RWPE2 (cell line): ENCODE results near the gene LRRC8E.

ENCODE experiments used
- ATAC-seq: fragments of 200-7000 bp; cut with Tn5 transposase; 3 replicates; pipeline ENCODE4 v1.9.1; 2021; ENCODE audit warnings: low read depth
- DNase-seq: peaks from one replicate; pipeline ENCODE4 v3.0.0-alpha.2; 2020; ENCODE audit warnings: low spot score
- H3K27ac ChIP-seq: fragments of 450-650 bp; 2 replicates; pipeline ENCODE4 v1.5.1; 2017; ENCODE audit warnings: mild to moderate bottlenecking; ENCODE audit not compliant: poor library complexity, severe bottlenecking
- H3K27me3 ChIP-seq: fragments of 250-450 bp; sonication (Bioruptor Pico); 2 replicates; pipeline ENCODE4 v1.5.1; 2021; ENCODE audit warnings: mild to moderate bottlenecking, moderate library complexity; ENCODE audit not compliant: insufficient read depth, poor library complexity, severe bottlenecking
- H3K36me3 ChIP-seq: fragments of 250-450 bp; sonication (Bioruptor Pico); 2 replicates; pipeline ENCODE4 v1.5.1; 2020; ENCODE audit warnings: low read depth, mild to moderate bottlenecking, moderate library complexity
- H3K4me1 ChIP-seq: fragments of 250-450 bp; sonication (Bioruptor Pico); 2 replicates; pipeline ENCODE4 v1.5.1; 2021; ENCODE audit warnings: mild to moderate bottlenecking, moderate library complexity; ENCODE audit not compliant: insufficient read depth, poor library complexity, severe bottlenecking
- H3K4me3 ChIP-seq: fragments of 250-450 bp; sonication (Bioruptor Pico); 2 replicates; pipeline ENCODE4 v1.5.1; 2021; ENCODE audit warnings: mild to moderate bottlenecking, moderate library complexity; ENCODE audit not compliant: severe bottlenecking
- H3K9me3 ChIP-seq: fragments of 250-450 bp; sonication (Bioruptor Pico); 2 replicates; pipeline ENCODE4 v1.5.1; 2021; ENCODE audit warnings: mild to moderate bottlenecking, moderate library complexity; ENCODE audit not compliant: severe bottlenecking
- CTCF ChIP-seq: fragments of 450-650 bp; IDR thresholded peaks from one replicate; pipeline ENCODE4 v1.5.1; 2017; ENCODE audit warnings: mild to moderate bottlenecking, moderate library complexity; ENCODE audit not compliant: poor library complexity, severe bottlenecking

The LRRC8E gene

GRCh38 chr19:7846155-7846646 is 42.1 kb upstream of the LRRC8E start:
- no peaks in the 10 kb centered on the region for H3K27me3 ChIP-seq
- no peak overlapping the region for H3K4me3 ChIP-seq
- H3K36me3 ChIP-seq: no peaks in the 10 kb centered on the region
- ATAC-seq (no peak), DNase-seq (peak; percentile 57)
- no peaks in the 10 kb centered on the region for H3K9me3 ChIP-seq
- H3K27ac ChIP-seq: no peak overlapping the region
- no peak for TF ChIP-seq CTCF
- H3K4me1 ChIP-seq: peaks cover 9% of the 10 kb centered on the region

- Histone ChIP-seq H3K36me3 (no peaks in the 10 kb centered on the region), H3K4me1 (peaks cover 9% of the 10 kb centered on the region), H3K4me3 (no peak overlapping the region), H3K9me3 (no peaks in the 10 kb centered on the region), H3K27me3 (no peaks in the 10 kb centered on the region), H3K27ac (no peak overlapping the region)
- TF ChIP-seq CTCF: no peak
- ATAC-seq: no peak
- peak; percentile 28 for DNase-seq
These were observed 40.6 kb upstream of the LRRC8E start for GRCh38 chr19:7847664-7848063.

DNA sequence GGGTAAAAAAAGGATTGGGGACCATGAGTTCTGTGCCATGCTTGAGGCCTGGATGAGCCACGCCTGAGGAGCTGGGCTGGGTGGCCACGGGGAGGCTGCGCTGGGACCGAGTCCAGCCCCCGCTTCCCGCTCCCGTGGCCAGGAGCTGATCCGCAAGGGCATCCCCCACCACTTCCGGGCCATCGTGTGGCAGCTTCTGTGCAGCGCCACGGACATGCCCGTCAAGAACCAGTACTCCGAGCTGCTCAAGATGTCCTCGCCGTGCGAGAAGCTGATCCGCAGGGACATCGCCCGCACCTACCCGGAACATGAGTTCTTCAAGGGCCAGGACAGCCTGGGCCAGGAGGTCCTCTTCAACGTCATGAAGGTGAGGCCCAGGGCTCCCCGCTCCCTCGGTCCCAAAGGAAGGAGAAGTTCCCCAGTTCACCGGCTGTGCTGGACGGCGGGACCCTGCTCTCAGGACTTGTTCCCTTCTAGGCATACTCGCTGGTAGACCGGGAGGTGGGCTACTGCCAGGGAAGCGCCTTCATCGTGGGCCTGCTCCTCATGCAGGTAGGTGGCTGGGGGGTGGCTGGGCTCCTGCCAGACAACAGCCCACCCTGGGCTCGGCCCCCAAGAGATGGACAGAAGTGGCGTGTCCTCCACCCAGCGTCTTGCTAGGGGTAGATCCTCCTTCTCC is 39.4 kb upstream of the LRRC8E start:
- no peak for TF ChIP-seq CTCF
- Histone ChIP-seq H3K27ac (no peak overlapping the region), H3K9me3 (no peaks in the 10 kb centered on the region), H3K4me3 (no peak overlapping the region), H3K36me3 (no peaks in the 10 kb centered on the region), H3K4me1 (peaks cover 9% of the 10 kb centered on the region), H3K27me3 (no peaks in the 10 kb centered on the region)
- no peak for ATAC-seq
- DNase-seq: peak; percentile 59

- TF ChIP-seq CTCF: no peak
- no peak for ATAC-seq
- Histone ChIP-seq H3K4me1 (peaks cover 9% of the 10 kb centered on the region), H3K9me3 (no peaks in the 10 kb centered on the region), H3K4me3 (no peak overlapping the region), H3K27ac (peak overlapping the region; percentile 52), H3K27me3 (no peaks in the 10 kb centered on the region), H3K36me3 (no peaks in the 10 kb centered on the region)
- DNase-seq: no peak
These were observed 38.7 kb upstream of the LRRC8E start for GRCh38 chr19:7849631-7849999.
